ENCODE results near the gene CYFIP1.
"Not testable (repeated sequence)": the region's sequence is repeated elsewhere in the genome, so short reads cannot be mapped to it uniquely, and the experiment has no call there.

CYFIP1 gene

DNA sequence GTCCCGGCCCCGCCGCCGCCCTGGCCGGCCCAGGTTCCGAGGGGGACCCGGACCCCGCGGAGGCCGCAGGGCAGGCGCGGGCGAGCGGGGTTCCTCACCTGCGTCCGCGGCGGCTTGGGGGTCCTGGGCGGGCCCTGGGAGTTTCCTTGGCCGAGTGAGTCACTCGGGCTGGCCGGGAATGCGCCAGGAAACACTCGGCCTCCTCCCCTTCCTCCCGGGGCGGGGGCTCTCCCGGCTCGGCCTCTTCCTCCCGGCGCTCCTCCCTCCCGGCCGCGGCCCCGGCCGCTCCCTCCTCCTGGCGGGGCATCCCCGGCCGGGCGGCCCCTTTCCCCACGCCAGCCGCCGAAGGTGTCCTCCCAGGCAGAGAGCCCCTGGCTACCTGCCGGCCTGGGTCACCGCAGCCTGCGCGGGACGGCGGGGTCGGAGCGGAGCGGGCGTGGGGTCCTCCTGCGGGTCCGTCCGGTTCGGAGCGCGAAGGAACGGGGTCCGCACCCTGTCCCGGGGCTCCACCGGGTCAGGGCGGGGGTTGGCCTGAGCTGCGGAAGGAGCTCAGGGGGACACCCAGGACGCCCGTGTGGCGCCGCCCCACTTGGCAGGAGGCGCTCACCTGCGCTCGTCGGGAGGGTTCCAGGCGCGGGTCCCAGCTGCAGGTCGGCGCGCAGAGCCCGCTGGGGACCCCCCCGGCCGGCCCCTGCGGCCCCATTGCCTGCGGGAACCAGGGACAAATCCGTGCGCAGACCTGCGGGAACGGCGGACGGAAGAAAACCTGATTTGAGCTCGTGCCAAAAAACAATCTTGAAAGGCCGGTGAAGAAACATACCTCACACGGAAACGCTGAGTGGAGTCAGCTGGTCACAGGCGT is at the start of gene CYFIP1:
Gene CYFIP1 (minus strand): TSS at position 180 of the 862 bp plus-strand sequence. CDS start 33,083 bp downstream, outside the sequence.
- DNase-seq = no peak

DNA sequence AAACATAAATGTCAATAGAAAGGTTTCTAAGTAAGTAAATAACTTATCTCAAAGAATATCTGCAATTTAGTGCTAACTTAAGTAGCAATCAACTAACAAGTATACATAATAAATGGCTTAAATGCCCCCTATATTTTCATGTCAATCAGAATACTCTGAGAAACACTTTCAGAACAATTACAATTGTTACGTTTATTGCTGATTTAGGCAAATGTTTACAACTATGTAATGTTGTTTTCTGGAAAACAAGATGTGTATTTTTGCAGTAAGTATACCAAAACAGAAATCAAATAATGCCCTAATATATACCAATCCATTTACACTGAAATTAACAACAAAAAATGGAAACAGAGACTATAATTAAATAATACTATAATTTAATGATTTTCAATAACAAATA is 46.0 kb upstream of the CYFIP1 start:
- no peak for DNase-seq

DNA sequence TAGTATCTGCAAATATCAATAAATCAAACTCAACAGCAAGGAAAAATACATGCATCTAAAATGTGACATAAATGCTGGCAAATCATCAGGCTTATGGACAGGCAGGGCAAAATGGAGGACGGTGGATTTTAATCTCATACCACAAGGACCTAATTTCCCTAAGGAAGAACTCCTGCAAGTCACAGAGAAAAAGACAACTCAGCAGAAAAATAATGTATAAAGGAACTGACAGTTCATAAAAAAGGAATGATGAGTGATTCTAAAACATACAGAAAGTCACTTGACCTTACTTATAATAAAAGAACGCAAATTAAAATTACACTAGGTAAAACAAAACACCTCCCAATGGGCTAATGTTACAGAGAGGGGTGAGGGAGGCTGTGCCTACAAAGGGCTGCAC is 42.0 kb upstream of the CYFIP1 start:
- DNase-seq = no peak

DNA sequence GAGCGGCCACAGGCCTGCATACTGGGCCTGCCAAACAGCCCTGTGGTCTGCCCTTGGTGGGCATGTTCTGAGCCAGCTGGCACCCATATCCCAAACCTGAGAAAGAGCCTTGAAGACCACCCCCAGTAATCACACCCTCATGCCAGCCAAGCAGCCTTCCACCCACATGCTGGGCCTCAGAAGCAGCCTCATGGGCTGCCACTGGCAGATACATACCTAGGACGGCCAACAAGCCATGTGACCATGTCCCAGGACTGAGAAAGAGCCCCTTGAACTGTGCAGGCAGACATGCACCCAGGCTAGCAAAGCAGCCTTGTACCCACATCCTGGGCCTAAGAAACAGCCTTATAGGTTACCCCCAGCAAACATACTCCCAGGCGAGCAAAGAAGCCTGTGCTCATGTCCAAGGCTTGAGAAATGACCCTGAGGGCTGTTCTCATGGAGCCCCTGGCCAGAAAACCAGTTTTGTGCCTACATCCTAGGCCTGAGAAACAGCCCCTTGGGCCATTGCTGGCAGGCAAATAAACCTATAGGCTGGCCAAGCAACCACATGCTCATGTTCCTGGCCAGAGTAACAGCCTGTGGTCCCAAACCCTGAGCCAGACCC is 34.3 kb upstream of the CYFIP1 start:
- DNase-seq = no peak

DNA sequence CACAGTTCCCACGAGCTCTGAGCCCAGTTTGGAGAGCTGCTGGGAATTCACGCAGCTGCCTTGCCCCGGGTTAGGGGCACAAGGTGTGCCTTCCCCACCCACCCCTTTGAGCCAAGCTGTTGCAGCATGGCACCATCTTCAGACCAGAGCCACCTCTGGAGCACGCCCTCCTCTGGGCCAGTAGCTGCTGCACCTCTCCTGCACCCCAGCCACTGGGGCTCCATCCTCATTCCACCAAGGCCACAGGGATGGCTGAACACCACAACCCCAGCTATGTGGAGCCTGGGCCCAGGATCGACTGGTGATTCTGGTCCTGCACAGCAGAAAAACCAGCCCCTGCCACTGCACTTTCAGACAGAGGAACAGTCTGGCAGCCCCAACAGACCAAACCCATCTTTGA is 33.5 kb upstream of the CYFIP1 start:
- no peak for DNase-seq

DNA sequence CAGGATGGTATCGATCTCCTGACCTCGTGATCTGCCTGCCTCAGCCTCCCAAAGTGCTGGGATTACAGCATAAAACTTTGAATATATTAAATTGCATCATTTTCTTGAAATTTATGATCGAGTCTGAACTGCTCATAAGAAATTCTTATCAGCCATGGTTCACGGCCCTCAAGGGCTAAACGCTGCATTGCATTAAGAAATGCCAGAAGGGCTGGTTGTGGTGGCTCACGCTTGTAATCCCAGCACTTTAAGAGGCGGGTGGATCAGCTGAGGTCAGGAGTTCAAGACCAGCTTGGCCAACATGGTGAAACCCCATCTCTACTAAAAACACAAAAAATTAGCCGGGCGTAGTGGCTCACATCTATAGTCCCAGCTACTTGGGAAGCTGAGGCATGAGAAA is 32.4 kb upstream of the CYFIP1 start:
- not testable (repeated sequence) for DNase-seq

DNA sequence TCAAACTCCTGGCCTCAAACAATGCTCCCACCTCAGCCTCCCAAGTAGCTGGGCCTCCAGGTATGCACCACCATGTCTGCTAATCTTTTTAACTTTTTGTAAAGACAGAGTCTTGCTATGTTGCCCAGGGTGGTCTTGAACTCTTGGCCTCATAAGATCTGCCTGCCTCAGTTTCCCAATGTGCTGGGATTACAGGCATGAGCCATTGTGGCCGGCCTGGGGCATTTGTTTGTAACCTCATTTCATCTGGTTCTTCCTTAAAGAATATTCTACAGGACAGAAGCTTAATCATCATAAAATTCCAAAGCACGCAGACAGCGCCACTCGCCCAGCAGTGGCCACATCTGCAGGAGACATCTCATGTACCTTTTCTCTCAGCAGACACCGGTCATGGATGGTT is 23.6 kb upstream of the CYFIP1 start:
- DNase-seq = no peak

DNA sequence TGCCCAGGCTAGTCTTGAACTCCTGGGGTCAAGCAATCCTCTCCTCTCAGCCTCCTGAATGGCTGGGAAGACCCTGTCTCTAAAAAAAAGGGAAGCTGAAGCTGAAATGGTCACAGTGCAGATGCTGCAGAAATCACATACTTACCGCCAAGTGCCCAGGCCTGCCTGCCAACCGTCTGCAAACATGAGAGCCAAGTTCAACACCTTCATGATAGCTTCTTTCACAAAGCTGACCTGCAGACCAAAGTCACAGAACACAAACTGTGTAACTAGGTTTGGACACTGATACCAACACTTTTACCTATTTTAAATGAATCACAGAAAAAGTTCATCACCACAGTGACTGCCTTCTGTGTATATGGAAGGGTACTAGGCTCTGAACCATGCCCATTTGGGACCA is 22.8 kb upstream of the CYFIP1 start:
- DNase-seq = no peak

DNA sequence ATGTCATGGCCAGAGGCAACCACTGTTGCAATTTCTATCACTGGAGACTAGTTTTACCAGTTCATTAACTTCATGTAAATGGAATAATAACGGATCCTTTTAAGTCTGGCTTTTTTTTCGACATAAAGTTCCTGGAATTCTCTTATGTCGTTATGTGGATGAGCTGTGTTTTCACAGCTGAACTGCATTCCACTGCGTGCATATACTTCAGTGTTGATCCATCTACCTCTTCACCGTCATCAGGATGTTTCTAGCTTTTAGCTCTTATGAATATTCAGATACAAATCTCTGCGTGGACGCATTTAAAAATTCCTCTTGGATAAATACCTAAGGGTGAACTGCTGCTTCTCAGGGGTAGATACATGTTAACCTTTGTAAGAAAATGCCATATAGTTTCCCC is 15.6 kb upstream of the CYFIP1 start:
- DNase-seq = no peak

DNA sequence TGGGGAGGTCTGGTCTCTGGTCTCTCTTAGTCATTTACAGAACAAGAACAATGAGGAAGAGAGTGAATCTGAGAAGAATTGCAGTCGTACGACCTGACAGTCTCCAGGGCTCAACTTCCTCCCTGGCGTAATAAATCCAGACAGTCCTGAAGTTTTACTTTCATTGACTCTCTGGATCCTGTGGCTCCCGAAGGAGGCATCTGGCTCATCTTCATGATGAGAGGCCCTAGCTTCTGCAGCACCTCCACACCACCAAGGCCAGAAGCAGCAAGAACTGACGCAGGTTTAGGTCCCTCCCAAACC is 11.8 kb upstream of the CYFIP1 start:
- no peak for DNase-seq

DNA sequence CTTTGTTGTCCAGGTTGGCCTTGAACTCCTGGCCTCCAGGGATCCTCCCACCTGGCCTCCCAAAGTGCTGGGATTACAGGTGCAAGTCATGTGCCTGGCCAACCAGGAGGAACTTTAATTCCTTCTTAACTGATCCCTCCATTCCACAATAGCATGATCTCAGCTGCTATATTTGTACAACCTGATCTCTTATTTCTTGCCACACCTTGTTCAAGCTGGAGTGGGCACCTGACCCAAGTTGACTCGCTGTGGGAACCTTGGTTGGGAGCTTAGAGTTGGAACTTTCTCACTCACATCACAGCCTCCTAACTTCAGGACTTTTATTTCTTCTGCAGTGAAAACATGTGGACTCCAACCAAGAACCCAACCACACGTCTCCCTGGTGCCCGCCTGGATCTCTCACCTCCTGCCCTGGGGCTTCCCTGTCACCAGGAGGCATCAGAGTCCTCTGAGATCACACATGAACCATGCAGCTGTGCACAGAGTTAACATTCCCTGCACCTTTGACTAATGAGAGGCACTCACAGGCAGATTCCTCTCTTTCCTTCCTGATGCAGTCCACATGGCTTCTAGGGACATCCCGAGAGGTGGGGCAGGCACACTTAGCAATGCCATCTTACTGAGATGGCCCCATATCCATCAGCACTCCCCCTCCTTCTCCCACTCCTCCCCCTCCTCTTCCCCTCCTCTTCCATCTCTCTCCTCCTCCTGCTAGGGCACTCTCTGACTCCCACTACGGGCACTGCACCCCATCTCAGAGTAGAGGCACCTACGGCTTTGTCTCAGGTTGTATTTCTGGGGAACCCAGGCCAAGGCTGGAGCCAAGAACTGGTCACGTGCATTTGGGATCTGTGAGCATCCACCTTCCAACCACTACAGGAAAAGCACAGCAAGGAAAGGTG is 9.7 kb upstream of the CYFIP1 start:
- no peak for DNase-seq

DNA sequence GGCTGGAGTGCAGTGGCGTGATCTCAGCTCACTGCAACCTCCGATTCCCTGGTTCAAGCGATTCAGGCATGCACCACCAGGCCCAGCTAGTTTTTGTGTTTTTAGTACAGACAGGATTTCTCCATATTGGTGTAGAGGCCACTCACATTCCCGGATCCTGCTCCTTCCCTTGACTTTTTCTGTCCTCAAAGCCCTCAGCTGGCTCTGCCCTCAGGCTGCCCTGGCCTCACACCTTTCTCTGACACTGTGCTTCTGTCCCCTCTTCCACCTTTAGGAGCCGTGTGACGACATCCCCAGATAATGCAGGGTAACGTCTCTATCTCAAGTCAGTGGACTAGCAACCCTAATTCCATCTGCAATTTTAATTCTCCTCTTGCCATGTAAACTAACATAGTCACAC is 8.6 kb upstream of the CYFIP1 start:
- DNase-seq = no peak

DNA sequence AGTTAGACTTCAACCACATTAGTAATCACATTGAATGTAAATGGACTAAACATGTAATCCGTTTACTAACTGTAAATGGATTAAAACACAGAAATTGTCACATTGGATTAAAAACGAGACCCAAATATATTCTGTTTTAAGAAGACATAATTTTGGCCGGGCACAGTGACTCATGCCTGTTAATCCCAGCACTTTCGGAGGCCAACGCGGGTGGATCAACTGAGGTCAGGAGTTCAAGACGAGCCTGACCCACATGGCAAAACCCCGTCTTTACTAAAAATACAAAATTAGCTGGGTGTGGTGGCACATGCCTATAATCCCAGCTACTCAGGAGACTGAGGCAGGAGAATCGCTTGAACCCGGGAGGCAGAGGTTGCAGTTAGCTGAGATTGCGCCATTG is 1.8 kb upstream of the CYFIP1 start:
- DNase-seq = not testable (repeated sequence)

DNA sequence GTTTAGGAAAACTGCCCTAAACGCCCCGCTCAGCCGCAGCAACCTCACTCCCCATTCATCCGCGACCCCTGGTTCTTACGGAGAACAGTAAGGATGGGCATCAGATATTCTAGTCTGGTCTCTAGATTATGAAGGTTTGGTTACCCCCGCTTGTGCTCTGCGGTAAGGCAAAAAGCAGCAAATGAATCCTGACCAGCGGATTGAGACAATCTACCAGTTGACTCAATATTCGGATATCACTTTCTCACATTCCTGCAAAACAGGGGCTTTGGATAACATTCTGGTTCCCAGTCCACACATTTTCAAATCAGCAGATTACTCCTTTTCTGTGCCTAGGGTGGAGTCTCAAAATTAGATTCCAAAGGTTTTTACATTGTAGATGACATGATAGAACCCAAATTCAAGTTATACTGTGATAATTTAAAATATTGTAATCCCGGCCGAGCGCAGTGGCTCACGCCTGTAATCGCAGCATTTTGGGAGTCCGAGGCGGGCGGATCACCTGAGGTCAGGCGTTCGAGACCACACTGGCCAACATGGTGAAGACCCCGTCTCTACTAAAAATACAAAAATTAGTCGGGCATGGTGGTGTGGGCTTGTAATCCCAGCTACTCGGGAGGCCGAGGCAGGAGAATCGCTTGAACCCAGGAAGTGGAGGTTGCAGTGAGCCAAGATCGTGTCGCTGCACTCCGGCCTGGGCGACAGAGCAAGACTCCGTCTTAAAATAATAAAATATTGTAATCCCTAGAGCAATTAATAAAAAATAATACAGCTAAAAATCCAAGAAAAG is 1.1 kb upstream of the CYFIP1 start:
- no peak for DNase-seq

DNA sequence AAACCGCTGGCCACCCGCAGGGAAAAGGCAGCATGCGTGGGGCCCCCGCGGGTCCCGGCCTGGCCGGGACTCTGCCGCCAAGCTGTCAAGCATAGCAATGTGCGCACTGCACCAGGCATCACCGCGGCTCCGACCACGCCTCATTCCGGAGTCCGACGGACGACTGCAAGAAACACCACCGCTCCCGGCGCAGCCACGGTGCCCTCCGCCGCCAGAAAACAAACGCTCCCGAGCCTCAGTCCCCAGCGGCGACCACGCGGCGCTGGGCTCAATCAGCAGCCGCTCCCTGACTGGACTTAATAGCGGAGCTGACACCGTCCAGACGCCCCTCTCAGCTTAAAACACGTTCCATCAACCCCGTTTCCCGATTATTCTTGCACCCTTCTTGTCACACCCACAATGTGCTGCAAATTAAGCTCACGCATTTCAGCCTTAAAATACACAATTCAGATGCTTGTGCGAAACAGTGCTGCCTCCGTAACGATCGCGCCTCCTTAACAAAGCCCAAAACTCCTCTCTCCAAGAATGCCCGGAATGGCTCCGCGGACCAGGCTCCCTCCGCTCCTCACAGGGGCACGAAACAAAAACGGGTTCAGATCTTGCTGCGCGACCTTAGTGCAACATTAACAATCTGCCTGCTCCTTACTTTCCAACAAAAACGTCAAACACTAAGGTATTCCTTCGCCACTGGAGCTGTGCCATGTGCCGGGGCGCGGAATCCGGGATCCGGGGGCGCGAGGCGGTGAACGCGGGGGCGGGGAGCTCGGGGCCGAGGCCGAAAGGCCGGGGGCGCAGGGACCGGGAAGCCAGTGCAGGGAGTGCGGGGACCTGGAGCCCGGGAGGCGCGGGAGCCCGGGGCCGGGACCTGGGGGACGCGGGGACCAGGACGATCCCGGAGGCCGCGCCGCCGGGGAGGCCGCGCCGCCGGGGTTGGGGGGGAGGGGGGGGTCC is 655 bp downstream of the CYFIP1 start:
- peak; percentile 21 for DNase-seq

DNA sequence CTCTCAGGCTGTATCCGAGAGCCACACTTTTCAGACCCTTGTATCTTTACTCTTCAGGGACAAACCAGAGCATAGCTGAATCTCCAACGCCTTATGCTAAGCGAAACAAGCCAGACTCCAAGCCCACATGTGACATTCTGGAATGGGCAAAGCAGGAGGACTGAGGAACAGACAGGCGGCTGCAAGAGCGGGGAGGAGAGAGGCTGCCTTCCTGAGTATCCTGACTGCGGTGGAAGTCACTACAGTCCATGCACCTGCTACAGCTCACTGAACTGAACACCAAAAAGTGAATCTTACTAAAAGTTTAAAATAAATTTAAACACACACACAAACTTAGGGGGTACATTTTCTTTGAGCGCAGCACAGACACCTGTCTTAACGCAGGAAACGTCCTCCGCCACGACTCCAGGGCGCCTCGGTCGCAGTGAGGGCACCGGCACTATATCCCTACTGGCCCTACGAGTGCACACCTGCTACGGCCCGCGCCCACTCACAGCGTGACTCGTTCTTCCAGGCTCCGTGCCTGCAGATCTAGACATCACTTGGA is 1.4 kb downstream of the CYFIP1 start:
- no peak for DNase-seq

DNA sequence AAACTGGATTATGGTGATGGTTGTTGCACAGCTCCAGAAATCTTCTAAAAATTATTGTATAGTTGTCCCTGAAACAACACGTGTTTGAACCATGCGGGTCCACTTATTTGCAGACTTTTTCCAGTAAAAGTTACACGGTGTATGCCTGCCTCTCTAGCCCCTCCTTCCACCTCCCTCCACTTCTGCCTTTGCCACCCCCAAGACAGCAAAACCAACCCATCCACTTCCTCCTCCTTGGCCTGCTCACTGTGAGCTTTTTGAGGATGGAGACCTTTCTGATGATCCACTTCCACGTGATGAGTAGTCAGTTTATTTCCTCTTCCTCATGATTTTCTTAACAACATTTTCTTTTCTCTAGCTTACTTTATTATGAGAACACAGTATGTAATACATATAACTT is 5.4 kb downstream of the CYFIP1 start:
- no peak for DNase-seq

DNA sequence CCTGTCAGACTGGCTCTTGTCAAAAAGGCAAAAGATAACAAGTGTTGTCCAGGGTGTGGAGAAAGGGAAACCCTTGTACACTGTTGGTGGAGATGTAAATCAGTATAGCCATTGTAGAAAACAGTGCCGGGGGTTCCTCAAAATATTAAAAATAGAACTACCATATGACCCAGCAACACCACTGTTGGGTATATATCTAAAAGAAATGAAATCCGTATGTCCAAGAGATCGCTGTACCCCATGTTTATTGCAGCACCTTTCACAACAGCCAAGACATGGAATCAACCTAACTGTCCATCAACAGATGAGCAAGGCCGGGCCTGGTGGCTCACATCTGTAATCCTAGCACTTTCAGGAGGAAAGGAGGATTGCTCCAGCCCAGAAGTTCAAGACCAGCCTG is 6.2 kb downstream of the CYFIP1 start:
- DNase-seq = no peak

DNA sequence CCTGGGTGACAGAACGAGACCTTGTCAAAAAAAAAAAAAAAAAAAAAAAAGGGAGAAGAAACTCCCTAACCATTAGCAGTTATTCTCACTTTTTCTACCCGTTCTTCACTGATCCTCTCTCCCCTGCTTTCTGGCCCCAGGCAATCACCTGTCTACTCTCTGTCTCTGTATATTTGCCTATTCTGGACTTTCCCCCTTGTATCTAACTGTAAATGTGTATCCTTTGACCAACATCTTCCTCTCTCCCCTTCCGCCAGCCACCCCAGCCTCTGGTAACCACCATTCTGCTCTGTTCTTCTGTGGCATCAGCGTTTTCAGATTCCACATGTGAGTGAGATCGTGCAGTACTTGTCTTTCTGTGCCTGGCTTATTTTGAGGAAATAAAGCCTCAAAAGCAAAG is 6.9 kb downstream of the CYFIP1 start:
- DNase-seq = no peak

DNA sequence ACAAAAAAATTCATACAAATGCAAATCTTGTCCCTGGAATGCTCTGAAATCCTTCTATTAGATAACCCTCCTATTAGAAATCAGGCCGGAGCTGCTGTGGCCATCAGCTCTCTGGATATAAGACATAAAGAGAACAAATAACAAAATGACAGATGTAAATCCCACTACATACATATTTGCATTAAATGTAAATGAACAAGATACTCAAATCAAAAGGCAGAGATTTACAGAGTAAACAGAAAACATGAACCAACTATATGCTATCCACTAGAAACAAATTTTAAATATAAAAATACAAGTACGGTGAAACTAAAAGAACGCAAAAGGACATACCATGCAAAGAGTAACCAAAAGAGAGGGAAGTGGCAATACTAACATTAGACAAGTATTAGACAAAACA is 10.7 kb downstream of the CYFIP1 start:
- DNase-seq = no peak

DNA sequence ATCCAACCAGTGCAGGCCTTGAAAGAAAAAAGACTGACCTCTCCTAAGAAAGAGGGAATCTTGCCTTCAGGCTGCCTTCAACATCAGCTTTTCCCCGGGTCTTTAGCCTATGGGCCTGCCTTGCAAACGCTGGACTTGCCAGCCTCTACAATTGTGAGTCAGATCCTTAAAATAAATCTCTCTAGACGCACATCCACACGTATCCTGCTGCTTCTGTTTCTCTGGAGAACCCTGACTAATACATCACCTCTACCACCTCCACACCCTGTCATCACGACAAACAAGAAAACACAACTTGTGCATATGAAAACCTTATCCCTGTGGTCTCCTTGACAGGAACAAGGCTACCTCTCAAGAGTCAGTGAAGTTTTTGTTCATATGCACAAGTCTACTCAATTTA is 11.8 kb downstream of the CYFIP1 start:
- no peak for DNase-seq

All from stimulated activated naive CD4-positive, alpha-beta T cell treated with Interleukin-2 at 50 U/mL for 16 hours (primary cell).